GM12891 (cell line): ENCODE data around the gene GNPTAB.

ENCODE experiments used
- PAX5 ChIP-seq: IDR thresholded peaks from 2 replicates; pipeline ENCODE4 v1.6.1; 2011; ENCODE audit warnings: low read length, moderate library complexity, mild to moderate bottlenecking; ENCODE audit not compliant: insufficient read depth, severe bottlenecking
- POLR2A ChIP-seq: IDR thresholded peaks from 2 replicates; pipeline ENCODE4 v1.6.1; 2011; ENCODE audit warnings: low read depth, low read length, control low read depth
- POLR2AphosphoS5 ChIP-seq: IDR thresholded peaks from 2 replicates; pipeline ENCODE4 v1.6.1; 2011; ENCODE audit warnings: low read depth, low read length, control low read depth
- POU2F2 ChIP-seq: IDR thresholded peaks from 2 replicates; pipeline ENCODE4 v1.6.1; 2011; ENCODE audit warnings: low read depth, mild to moderate bottlenecking, control low read depth, low read length, moderate library complexity
- SPI1 ChIP-seq: IDR thresholded peaks from 2 replicates; pipeline ENCODE4 v1.6.1; 2011; ENCODE audit warnings: low read depth, low read length, control low read depth
- TAF1 ChIP-seq: IDR thresholded peaks from 2 replicates; pipeline ENCODE4 v1.6.1; 2011; ENCODE audit warnings: low read depth, low read length, control low read depth

DNA sequence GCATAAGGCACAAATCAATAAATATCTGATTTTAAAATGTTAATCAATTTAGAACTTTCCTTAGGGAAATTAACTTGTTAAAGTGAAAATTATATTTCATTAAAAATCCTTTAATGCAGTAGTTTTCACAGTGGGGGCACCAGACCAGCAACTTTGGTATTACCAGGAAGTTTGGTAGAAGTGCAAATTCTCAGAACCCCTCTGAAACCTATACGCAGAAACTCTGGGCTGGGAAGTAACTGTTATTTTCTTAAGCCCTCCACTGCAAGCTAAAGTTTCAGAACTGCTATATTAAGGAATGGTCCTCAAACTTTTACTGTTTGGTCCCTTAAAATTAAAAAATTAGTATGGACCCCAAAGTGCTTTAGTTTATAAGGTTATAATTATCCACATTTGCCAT, 35.7 kb downstream of the GNPTAB start:
- TF ChIP-seq POU2F2 (no peak), TAF1 (no peak), POLR2AphosphoS5 (no peak), POLR2A (no peak), SPI1 (no peak), PAX5 (no peak)
